Glutamatergic neuron (in vitro differentiated cells): ENCODE results near the gene MST1. TPM values are rescaled to one million over a fixed set of nuclear protein-coding genes. Genes with fewer than 3 reads are reported as not detected.
A peak's percentile ranks its signal among the peaks of the same experiment; 100 is the strongest.

Experiments used
- DNase-seq: peaks from one replicate; pipeline ENCODE4 v3.0.0; 2022
- H3K27ac Mint-ChIP-seq: one replicate; pipeline ENCODE4 v1.8.0; 2020; ENCODE audit warnings: mild to moderate bottlenecking, mixed read lengths, inconsistent platforms; ENCODE audit not compliant: unreplicated experiment
- H3K27me3 Mint-ChIP-seq: one replicate; pipeline ENCODE4 v1.8.0; 2020; ENCODE audit warnings: mild to moderate bottlenecking, moderate library complexity, mixed read lengths, inconsistent platforms; ENCODE audit not compliant: unreplicated experiment
- H3K36me3 Mint-ChIP-seq: one replicate; pipeline ENCODE4 v1.8.0; 2020; ENCODE audit warnings: mild to moderate bottlenecking, mixed read lengths, inconsistent platforms; ENCODE audit not compliant: unreplicated experiment
- H3K4me1 Mint-ChIP-seq: one replicate; pipeline ENCODE4 v1.8.0; 2020; ENCODE audit warnings: mild to moderate bottlenecking, low read depth, mixed read lengths, inconsistent platforms; ENCODE audit not compliant: unreplicated experiment
- H3K4me3 Mint-ChIP-seq: one replicate; pipeline ENCODE4 v1.8.0; 2020; ENCODE audit warnings: mild to moderate bottlenecking, mixed read lengths, inconsistent platforms; ENCODE audit not compliant: unreplicated experiment
- H3K9me3 Mint-ChIP-seq: one replicate; pipeline ENCODE4 v1.8.0; 2020; ENCODE audit warnings: mild to moderate bottlenecking, moderate library complexity, mixed read lengths, inconsistent platforms; ENCODE audit not compliant: unreplicated experiment
- total RNA-seq: library from RNA; stranded (reverse); fragmentation: NEBNext Ultra II Directional; extraction: Animal tissue kit (Norgen Biotek cat#: 25700); gene quantifications from one replicate; pipeline ENCODE4 v1.2.1, GENCODE V29; 2021; ENCODE audit not compliant: unreplicated experiment
- TF ChIP-seq, protein P1 (sequence below): fragments of 200-600 bp; sonication (generic); IDR thresholded peaks from one replicate; pipeline ENCODE4 v1.5.0; 2021; ENCODE audit not compliant: partially characterized antibody, unreplicated experiment

Gene MST1
- total RNA-seq, 1 donor from 2014 or later, result 23.4 TPM

DNA sequence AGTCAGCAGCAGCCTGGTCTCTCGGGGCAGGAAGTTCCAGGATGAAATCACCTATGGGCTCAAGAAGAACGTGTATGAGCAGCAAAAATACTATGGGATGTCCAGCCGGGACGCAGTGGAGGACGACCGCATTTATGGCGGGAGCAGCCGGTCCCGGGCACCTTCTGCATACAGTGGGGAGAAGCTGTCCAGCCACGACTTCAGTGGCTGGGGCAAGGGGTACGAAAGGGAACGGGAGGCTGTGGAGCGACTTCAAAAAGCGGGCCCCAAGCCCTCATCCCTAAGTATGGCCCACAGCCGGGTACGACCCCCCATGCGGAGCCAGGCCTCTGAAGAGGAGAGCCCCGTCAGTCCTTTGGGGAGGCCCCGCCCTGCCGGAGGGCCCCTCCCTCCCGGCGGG, 27.3 kb downstream of the MST1 start:
- DNase-seq, result no peak
- Mint-ChIP-seq H3K9me3 (peaks cover 17% of the 10 kb centered on the region), H3K4me1 (peaks cover 7% of the 10 kb centered on the region), H3K27me3 (peaks cover 21% of the 10 kb centered on the region), H3K27ac (no peak overlapping the region), H3K36me3 (no peaks in the 10 kb centered on the region), H3K4me3 (no peak overlapping the region)
- TF ChIP-seq, protein P1, sequence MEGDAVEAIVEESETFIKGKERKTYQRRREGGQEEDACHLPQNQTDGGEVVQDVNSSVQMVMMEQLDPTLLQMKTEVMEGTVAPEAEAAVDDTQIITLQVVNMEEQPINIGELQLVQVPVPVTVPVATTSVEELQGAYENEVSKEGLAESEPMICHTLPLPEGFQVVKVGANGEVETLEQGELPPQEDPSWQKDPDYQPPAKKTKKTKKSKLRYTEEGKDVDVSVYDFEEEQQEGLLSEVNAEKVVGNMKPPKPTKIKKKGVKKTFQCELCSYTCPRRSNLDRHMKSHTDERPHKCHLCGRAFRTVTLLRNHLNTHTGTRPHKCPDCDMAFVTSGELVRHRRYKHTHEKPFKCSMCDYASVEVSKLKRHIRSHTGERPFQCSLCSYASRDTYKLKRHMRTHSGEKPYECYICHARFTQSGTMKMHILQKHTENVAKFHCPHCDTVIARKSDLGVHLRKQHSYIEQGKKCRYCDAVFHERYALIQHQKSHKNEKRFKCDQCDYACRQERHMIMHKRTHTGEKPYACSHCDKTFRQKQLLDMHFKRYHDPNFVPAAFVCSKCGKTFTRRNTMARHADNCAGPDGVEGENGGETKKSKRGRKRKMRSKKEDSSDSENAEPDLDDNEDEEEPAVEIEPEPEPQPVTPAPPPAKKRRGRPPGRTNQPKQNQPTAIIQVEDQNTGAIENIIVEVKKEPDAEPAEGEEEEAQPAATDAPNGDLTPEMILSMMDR, result no peak

DNA sequence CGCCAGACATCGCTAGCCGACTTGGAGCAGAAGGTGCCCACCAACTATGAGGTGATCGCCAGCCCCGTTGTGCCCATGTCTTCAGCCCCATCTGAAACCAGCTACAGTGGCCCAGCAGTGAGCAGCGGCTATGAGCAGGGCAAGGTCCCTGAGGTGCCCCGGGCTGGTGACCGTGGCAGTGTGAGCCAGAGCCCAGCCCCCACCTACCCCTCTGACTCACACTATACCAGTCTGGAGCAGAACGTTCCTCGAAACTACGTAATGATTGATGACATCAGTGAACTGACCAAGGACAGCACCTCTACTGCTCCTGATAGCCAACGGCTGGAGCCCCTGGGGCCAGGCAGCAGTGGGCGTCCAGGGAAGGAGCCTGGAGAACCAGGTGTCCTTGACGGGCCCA, 28.0 kb downstream of the MST1 start:
- Mint-ChIP-seq H3K4me1 (peaks cover 9% of the 10 kb centered on the region), H3K9me3 (peaks cover 21% of the 10 kb centered on the region), H3K27ac (no peak overlapping the region), H3K27me3 (peaks cover 21% of the 10 kb centered on the region), H3K4me3 (no peak overlapping the region), H3K36me3 (no peaks in the 10 kb centered on the region)
- DNase-seq, result no peak
- TF ChIP-seq, protein P1, result no peak

DNA sequence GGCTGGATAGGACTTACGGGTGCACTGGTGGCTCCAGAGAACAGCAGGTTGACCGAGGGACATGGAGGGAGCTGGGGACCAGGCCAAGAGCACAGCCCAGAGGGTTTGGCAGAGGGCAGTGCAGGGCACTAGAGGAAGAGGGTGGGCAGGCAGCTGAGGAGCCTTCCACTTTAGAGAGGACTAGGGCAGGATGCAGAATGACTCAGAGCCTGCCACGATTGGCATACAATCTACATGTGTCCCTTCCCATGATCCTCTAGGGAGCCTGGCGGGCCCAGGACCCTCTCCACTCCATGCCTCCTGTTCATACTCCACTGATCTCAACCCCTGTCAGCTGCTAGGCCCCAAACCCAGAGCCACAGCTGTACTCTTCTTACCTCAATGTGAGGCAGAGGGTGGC, 29.5 kb downstream of the MST1 start:
- Mint-ChIP-seq H3K27ac (peak overlapping the region; percentile 45), H3K36me3 (no peaks in the 10 kb centered on the region), H3K27me3 (peaks cover 18% of the 10 kb centered on the region), H3K4me1 (peaks cover 9% of the 10 kb centered on the region), H3K9me3 (peaks cover 21% of the 10 kb centered on the region), H3K4me3 (no peak overlapping the region)
- TF ChIP-seq, protein P1, result no peak
- DNase-seq, result no peak

DNA sequence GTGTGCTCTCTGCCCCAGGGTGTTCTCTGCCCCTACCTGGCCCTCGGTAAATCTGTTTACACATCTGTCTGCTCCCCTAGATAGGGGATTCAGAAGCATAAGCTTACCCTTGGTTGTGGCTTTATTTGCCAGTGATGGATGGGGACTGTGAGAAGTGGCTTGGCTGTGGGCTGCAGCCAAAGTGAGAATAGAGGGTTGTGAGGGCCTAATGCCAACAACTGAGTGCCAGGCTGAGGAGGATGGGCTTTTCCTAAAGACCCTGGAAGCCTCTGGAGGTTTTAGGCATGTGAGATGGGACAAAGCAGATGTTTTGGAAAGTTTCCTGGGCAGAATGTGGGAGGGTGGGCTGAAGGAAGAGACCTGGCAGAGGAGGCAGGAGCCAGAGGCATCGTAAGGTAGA, 30.6 kb downstream of the MST1 start:
- H3K9me3 Mint-ChIP-seq, result peaks cover 19% of the 10 kb centered on the region
- TF ChIP-seq, protein P1, result no peak
- H3K4me3 Mint-ChIP-seq, result no peak overlapping the region
- no peak for DNase-seq
- no peaks in the 10 kb centered on the region for H3K36me3 Mint-ChIP-seq
- H3K27me3 Mint-ChIP-seq, result peaks cover 25% of the 10 kb centered on the region
- no peak overlapping the region for H3K27ac Mint-ChIP-seq
- H3K4me1 Mint-ChIP-seq, result peaks cover 9% of the 10 kb centered on the region

DNA sequence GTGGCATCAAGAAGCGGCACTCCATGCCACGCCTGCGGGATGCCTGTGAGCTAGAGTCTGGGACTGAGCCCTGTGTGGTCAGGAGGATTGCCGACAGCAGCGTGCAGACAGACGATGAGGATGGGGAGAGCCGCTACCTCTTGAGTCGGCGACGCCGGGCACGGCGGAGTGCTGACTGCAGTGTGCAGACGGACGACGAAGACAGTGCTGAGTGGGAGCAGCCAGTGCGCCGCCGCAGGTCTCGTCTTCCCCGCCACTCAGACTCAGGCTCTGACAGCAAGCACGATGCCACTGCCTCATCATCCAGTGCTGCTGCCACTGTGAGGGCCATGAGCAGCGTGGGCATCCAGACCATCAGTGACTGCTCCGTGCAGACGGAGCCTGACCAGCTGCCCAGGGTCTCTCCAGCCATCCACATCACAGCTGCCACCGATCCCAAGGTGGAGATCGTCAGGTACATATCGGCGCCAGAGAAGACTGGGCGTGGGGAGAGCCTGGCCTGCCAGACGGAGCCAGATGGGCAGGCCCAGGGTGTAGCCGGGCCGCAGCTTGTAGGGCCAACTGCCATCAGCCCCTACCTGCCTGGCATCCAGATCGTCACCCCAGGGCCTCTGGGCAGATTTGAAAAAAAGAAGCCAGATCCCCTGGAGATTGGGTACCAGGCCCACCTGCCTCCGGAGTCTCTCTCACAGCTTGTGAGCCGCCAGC, 31.9 kb downstream of the MST1 start:
- no peak for DNase-seq
- TF ChIP-seq, protein P1, result no peak
- peak overlapping the region; percentile 52 for H3K27ac Mint-ChIP-seq
- H3K4me1 Mint-ChIP-seq, result peaks cover 9% of the 10 kb centered on the region
- no peaks in the 10 kb centered on the region for H3K36me3 Mint-ChIP-seq
- peaks cover 19% of the 10 kb centered on the region for H3K9me3 Mint-ChIP-seq
- H3K27me3 Mint-ChIP-seq, result peaks cover 25% of the 10 kb centered on the region
- no peak overlapping the region for H3K4me3 Mint-ChIP-seq
